Right cardiac atrium (tissue), 5 donors: ENCODE measurements around the gene OR4D6. TPM values are rescaled to one million over a fixed set of nuclear protein-coding genes. Genes with fewer than 3 reads are reported as not detected.

ENCODE experiments used
- ATAC-seq, 2 donors: fragments of 200-7000 bp; cut with Tn5 transposase; one replicate each; pipeline versions ENCODE4 v1.8.0 to v1.9.1; 2020; ENCODE audit warnings: moderate library complexity in 2 of 2, mild to moderate bottlenecking in 1 of 2
- DNase-seq, 3 donors: peaks; one replicate each; pipeline ENCODE4 v3.0.0-alpha.2; 2020
- H3K27ac ChIP-seq: one replicate; pipeline ENCODE4 v1.5.1; 2013; ENCODE audit warnings: mild to moderate bottlenecking, low read length, control low read depth, moderate library complexity
- H3K27me3 ChIP-seq: one replicate; pipeline ENCODE4 v1.6.1; 2013; ENCODE audit not compliant: control insufficient read depth, insufficient read depth
- H3K4me1 ChIP-seq: one replicate; pipeline ENCODE4 v1.6.1; 2013; ENCODE audit warnings: low read length; ENCODE audit not compliant: control insufficient read depth, insufficient read depth
- H3K4me3 ChIP-seq: one replicate; pipeline ENCODE4 v1.5.1; 2013; ENCODE audit warnings: low read length, control low read depth
- H3K9me3 ChIP-seq: one replicate; pipeline ENCODE4 v1.6.1; 2013; ENCODE audit warnings: low read length; ENCODE audit not compliant: control insufficient read depth
- WGBS: extraction: QIAGEN DNeasy Blood & Tissue Kit; methylation state at CpG from one replicate; pipeline ENCODE4 v1.1.7; 2013; 5-methylcytosine and 5-hydroxymethylcytosine counted together
- intact Hi-C, 4 donors: fragments of 100-400 bp; cut with DNase I; formaldehyde crosslinking; loops; one replicate each; pipeline versions ENCODE4 v1.11.0 to v1.14.0; 2022 to 2023
- long read RNA-seq, 4 donors: library from polyadenylated mRNA; unstranded; transcript quantifications; one replicate each; pipeline ENCODE4 v2.0.0, GENCODE V29; 2020 to 2021
- polyA plus RNA-seq: library from polyadenylated mRNA; stranded (reverse); fragments of 200-250 nt; gene quantifications from one replicate; pipeline ENCODE4 v1.2.3, GENCODE V29; 2013
- total RNA-seq, 4 donors: library from RNA; stranded (reverse); fragmentation: NEBNext Ultra II Directional; extraction: Animal tissue kit (Norgen Biotek cat#: 25700); gene quantifications; one replicate each; pipeline ENCODE4 v1.2.1, GENCODE V29; 2021
- donor health status: healthy with polysubstance abuse.
- donor health status: DM: no; HTN: yes; CAD: no.
- donor health status: DM: no; HTN: no; CAD: no.
- donor health status: DM: no; HTN: yes; CAD: no; lungs with severe emphysema.
- donor health status: DM: yes; HTN: yes; CAD: no.

The OR4D6 gene
- total RNA-seq (not detected), polyA plus RNA-seq (not detected)
- long read RNA-seq, donor 1, result 0 reads
- long read RNA-seq, donor 2, result 0 reads
- long read RNA-seq, donor 3, result 0 reads
- long read RNA-seq, donor 4, result 0 reads

DNA sequence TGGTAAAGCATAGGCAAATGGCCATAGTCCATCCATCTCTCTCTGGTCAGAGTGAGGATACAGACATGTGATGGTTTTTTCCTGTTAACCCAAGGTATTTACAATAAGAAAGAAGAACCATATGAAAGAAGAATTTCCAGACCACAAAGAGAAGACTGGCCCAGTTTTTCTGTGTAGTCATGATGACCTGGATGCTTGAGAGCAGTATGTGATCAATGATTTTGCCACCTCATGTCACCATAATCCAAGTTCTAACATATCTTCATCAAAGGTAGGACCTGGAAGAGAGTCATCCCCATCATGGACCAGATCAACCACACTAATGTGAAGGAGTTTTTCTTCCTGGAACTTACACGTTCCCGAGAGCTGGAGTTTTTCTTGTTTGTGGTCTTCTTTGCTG lies at the start of gene OR4D6:
Gene OR4D6 (plus strand): TSS at position 301 of the 400 bp plus-strand sequence. CDS start 0 bp downstream, at position 301.
- Histone ChIP-seq H3K4me1 (no peaks in the 10 kb centered on the region), H3K27me3 (no peaks in the 10 kb centered on the region), H3K9me3 (no peaks in the 10 kb centered on the region), H3K4me3 (no peak within 1 kb of the TSS), H3K27ac (no peak within 1 kb of the TSS)
- DNase-seq (no peak), ATAC-seq (no peak)
- intact Hi-C loops, result no loop called here
- WGBS, result 83% methylated on average over 2 of the region's 2 CpGs

DNA sequence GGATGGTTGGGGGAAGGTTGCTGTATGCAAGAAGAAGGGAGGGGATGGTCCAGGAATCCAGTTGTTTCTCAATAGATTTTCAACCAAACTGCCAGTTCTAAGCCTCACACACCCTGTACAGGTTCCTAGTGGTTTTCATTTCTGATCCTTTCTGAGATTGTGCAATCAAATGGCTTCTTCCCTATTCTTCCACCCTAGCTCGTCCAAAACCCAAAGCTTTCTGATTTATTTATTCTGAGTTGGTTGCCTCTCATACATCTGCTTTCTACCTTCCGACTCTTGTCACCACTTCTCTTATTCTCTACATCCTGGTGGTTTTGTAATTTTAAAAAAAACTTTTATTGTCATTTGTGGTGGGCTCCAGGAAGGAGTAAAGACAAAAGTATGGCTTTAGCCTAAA lies 43.1 kb upstream of the OR4D6 start:
- DNase-seq (no peak), ATAC-seq (no peak)
- H3K4me3 ChIP-seq, result no peak overlapping the region
- H3K4me1 ChIP-seq, result no peaks in the 10 kb centered on the region
- 64% methylated on average over 2 of the region's 2 CpGs for WGBS
- H3K27ac ChIP-seq, result no peak overlapping the region
- intact Hi-C loops, result no loop called here
- no peaks in the 10 kb centered on the region for H3K9me3 ChIP-seq
- no peaks in the 10 kb centered on the region for H3K27me3 ChIP-seq

DNA sequence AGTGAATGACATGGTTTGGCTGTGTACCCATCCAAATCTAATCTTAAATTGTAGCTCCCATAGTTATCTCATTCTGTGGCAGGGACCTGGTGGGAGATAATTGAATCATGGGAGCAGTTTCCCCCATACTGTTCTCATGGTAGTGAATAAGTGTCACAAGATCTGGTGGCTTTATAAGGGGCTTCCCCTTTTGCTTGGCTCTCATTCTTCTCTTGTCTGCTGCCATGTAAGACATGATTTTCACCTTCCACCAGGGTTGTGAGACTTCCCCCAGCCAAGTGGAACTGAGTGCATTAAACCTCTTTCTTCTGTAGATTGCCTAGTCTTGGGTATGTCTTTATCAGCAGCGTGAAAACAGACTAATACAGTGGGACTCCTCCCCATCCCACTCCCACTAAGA lies 41.6 kb upstream of the OR4D6 start:
- intact Hi-C loops, result no loop called here

DNA sequence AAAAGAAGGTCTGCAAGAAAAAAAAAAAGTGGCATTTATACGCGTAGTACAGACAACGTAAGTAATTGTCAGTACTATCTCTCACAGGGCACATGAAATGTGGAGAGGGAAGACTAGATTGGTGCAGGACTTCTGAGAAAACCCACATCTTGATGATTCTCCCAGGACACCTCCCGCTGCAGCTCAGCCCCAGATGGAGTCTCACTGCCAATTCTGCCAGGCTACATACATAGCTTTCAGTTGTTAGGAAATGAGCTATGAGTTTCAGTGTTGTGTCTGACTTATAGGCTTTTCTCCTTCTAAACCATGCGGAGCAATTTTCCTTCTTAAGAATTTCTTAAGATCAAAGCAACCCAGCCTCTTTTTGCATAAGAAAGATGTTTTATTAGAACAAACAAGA lies 40.1 kb upstream of the OR4D6 start:
- intact Hi-C loops, result no loop called here
- Histone ChIP-seq H3K9me3 (no peaks in the 10 kb centered on the region), H3K4me3 (no peak overlapping the region), H3K4me1 (no peaks in the 10 kb centered on the region), H3K27ac (no peak overlapping the region), H3K27me3 (no peaks in the 10 kb centered on the region)
- ATAC-seq, result no peak
- 88% methylated on average over 5 of the region's 5 CpGs for WGBS
- no peak for DNase-seq

More for the DNA sequence above, 41.6 kb upstream of the OR4D6 start:
- H3K4me3 ChIP-seq, result no peak overlapping the region
- DNase-seq, result no peak
- H3K4me1 ChIP-seq, result no peaks in the 10 kb centered on the region
- H3K9me3 ChIP-seq, result no peaks in the 10 kb centered on the region
- no peak overlapping the region for H3K27ac ChIP-seq
- 71% methylated on average over 1 of the region's 1 CpG for WGBS
- ATAC-seq, result no peak
- H3K27me3 ChIP-seq, result no peaks in the 10 kb centered on the region

DNA sequence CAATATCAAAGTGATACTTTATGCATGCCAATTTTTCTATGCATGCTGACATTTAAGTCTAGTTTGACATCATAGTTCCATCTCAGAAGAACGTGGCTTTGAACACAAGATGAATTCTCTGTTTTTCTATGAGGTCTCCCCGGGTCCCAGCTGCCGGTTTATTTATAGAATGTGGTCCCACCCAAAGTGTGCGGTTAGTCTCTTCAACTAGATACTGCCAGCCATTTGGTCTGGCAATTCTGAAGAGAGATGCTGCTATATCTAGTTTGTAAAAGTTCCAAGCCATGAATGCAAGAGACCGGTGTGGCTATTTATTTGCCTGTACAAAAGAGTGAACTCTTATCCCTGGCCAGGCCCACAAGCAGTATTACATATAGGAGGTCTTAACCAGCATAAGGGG lies 39.7 kb upstream of the OR4D6 start:
- Histone ChIP-seq H3K9me3 (no peaks in the 10 kb centered on the region), H3K4me3 (no peak overlapping the region), H3K27me3 (no peaks in the 10 kb centered on the region), H3K27ac (no peak overlapping the region), H3K4me1 (no peaks in the 10 kb centered on the region)
- whole genome bisulfite sequencing, result 69% methylated on average over 5 of the region's 5 CpGs
- ATAC-seq (no peak), DNase-seq (no peak)
- intact Hi-C loops, result no loop called here

DNA sequence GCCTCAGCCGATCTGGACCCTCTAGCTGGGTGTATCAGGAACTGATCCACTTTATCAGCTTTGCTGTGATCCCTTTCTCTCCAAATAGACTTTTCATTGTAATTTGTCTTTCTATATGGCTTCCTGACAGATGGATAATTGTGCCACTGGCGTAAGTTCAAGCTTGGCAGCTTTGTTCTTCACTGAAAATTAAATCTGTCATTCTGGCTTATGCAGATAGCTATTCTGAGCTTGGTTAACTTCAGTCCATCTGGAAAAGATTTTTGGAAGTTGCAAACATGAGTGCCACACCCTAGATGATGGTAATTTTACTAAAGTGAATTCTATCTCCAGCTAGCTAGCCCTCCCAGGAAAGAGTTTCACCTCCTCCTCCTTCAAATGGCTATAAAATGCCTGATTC lies 38.6 kb upstream of the OR4D6 start:
- intact Hi-C loops, result no loop called here
- WGBS, result 75% methylated on average over 2 of the region's 2 CpGs
- H3K4me1 ChIP-seq, result no peaks in the 10 kb centered on the region
- H3K9me3 ChIP-seq, result no peaks in the 10 kb centered on the region
- ATAC-seq, result no peak
- no peak overlapping the region for H3K4me3 ChIP-seq
- H3K27me3 ChIP-seq, result no peaks in the 10 kb centered on the region
- DNase-seq, result no peak
- no peak overlapping the region for H3K27ac ChIP-seq

DNA sequence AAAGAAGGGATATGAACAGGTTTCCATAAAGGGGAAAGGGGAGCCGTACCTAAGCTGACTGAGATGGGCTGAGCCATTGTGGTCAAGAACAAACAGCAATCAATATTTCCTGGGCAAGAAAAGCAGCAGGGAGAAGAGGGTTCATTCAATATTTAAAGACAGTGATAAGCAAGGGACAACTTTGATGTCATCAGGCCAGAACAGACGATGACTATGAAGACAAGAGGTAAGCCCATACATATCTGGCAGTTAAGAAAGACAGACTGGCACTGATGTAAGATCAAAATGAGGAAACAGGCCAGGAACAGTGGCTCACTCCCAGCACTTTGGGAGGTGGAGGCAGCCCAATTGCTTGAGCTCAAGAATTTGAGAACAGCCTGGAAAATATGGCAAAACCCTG lies 32.9 kb upstream of the OR4D6 start:
- 74% methylated on average over 2 of the region's 2 CpGs for WGBS
- intact Hi-C loops, result no loop called here
- H3K9me3 ChIP-seq, result no peaks in the 10 kb centered on the region
- ATAC-seq (no peak), DNase-seq (no peak)
- H3K4me1 ChIP-seq, result no peaks in the 10 kb centered on the region
- H3K27me3 ChIP-seq, result no peaks in the 10 kb centered on the region
- no peak overlapping the region for H3K27ac ChIP-seq
- H3K4me3 ChIP-seq, result no peak overlapping the region

DNA sequence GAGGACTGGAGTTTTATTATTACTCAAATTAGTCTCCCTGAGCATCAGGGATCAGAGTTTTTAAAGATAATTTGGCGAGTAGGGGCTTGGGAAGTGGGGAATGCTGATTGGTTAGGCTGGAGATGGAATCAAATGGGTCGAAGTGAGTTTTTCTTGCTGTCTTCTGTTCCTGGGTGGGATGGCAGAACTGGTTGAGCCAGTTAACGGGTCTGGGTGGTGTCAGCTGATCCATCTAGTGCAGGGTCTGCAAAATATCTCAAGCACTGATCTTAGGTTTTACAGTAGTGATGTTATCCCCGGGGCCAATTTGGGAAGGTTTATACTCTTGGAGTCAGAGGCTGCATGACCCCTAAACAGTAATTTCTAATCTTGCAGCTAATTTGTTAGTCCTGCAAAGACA lies 31.6 kb upstream of the OR4D6 start:
- no peaks in the 10 kb centered on the region for H3K4me1 ChIP-seq
- intact Hi-C loops, result no loop called here
- no peaks in the 10 kb centered on the region for H3K9me3 ChIP-seq
- WGBS, result 59% methylated on average over 4 of the region's 4 CpGs
- H3K27me3 ChIP-seq, result no peaks in the 10 kb centered on the region
- DNase-seq, result no peak
- H3K4me3 ChIP-seq, result no peak overlapping the region
- no peak overlapping the region for H3K27ac ChIP-seq
- ATAC-seq, result no peak

DNA sequence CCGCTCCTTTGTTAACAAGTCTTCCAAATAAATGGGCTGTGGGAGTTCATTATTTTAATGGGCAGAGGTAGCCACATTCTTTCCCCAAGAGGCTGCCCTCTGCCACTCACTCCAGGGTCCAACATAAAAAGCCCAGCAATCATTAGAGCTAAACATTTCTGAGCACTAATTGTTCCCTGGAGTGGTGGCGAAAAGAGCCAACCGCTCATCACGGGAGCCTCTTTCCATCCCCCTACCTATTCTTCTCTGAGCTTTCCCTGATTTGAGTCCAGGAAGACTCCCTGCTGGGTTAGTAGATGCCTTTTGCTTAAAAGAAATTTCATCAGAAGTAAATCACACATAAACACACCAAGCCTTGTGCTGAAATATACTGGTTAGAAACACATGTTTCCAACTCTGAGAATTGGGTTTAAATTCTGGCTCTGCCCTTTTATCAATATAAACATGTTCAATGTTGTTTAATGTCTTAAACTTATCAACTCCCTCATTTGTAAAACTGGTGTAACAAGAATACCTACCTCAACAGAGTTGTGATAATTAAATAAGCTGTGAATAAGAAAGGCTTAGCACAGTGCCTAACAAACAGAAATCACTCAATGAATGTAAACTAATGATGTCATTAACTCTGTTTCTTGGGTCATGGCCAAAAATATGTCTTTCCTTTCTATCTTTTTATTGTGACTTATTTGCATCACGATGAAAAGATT lies 30.2 kb upstream of the OR4D6 start, which contains the start of gene OR5A2:
Gene OR5A2 (minus strand): TSS at position 53 of the 707 bp plus-strand sequence. CDS start 3,460 bp downstream, outside the sequence.
- Histone ChIP-seq H3K4me3 (no peak within 1 kb of the TSS), H3K27ac (no peak within 1 kb of the TSS), H3K4me1 (no peaks in the 10 kb centered on the region), H3K27me3 (no peaks in the 10 kb centered on the region), H3K9me3 (no peaks in the 10 kb centered on the region)
- no peak for DNase-seq
- no peak for ATAC-seq
- 61% methylated on average over 5 of the region's 5 CpGs for WGBS
- intact Hi-C loops, result no loop called here

DNA sequence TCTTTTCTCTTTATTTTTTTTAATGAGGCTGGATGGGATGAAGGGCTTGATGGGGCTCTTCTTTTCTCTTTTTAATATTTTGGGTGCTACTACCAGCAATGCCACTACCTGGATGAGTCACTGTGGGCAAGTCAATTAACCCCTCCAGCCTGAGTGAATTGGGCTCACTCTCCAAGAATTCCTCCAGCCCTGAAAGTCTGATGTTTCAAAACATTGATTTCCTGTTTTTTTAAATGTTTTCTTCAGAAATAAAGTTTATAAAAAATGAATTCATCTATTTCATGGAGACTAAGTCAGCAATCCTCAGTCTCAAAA lies 29.7 kb upstream of the OR4D6 start:
- Histone ChIP-seq H3K4me3 (no peak overlapping the region), H3K9me3 (no peaks in the 10 kb centered on the region), H3K27me3 (no peaks in the 10 kb centered on the region), H3K27ac (no peak overlapping the region), H3K4me1 (no peaks in the 10 kb centered on the region)
- DNase-seq, result no peak
- ATAC-seq, result no peak
- intact Hi-C loops, result no loop called here

DNA sequence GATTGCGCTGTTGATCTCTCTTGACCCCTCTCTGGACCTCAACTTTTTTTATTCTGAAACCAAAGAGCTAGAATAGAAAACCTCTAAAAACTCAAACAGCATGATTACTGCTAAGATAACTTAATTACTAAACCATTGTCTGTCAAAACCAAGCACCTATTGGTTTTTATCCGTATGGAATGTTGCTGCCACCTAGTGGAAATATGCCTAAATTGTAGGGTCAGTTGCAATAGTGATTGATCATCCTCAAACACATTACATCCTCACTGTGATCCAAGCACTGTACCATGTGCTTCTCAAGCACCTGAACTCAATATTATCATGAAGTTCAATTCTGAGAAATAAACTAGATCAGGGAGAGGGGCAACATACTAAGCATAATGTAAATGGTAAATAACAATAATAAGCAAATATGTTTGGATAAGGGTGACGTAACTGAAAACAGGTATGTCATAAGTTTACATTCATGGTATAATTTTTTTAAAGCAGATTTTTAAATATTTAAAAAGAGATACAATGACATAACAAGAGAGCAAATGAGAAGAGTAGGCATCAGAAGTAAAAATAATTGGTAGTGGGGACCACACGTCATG lies 26.7 kb upstream of the OR4D6 start:
- no peaks in the 10 kb centered on the region for H3K9me3 ChIP-seq
- no peak overlapping the region for H3K4me3 ChIP-seq
- no peaks in the 10 kb centered on the region for H3K27me3 ChIP-seq
- ATAC-seq, result no peak
- intact Hi-C loops, result no loop called here
- WGBS, result 63% methylated on average over 4 of the region's 4 CpGs
- H3K4me1 ChIP-seq, result no peaks in the 10 kb centered on the region
- H3K27ac ChIP-seq, result no peak overlapping the region
- DNase-seq, result no peak
